Mesothelial cell of epicardium (in vitro differentiated cells): ENCODE results near the gene PLEKHJ1. TPM values are rescaled to one million over a fixed set of nuclear protein-coding genes. Genes with fewer than 3 reads are reported as not detected.

ENCODE experiments used
- DNase-seq, 2 experiments: peaks; one replicate each; pipeline ENCODE4 v3.0.0; 2021; ENCODE audit warnings: low spot score in 2 of 2; ENCODE audit not compliant: unreplicated experiment in 2 of 2
- H3K27ac Mint-ChIP-seq: 2 replicates; pipeline ENCODE4 v1.8.0; 2021; ENCODE audit warnings: mixed read lengths
- H3K27me3 Mint-ChIP-seq: 2 replicates; pipeline ENCODE4 v1.8.0; 2021; ENCODE audit warnings: low read depth, mixed read lengths
- H3K36me3 Mint-ChIP-seq: 2 replicates; pipeline ENCODE4 v1.8.0; 2021; ENCODE audit warnings: mixed read lengths
- H3K4me1 Mint-ChIP-seq: 2 replicates; pipeline ENCODE4 v1.8.0; 2021; ENCODE audit warnings: mixed read lengths
- H3K4me3 Mint-ChIP-seq: 2 replicates; pipeline ENCODE4 v1.8.0; 2021; ENCODE audit warnings: mild to moderate bottlenecking, moderate library complexity, mixed read lengths
- H3K9me3 Mint-ChIP-seq: 2 replicates; pipeline ENCODE4 v1.8.0; 2021; ENCODE audit warnings: mixed read lengths
- CTCF ChIP-seq: fragments of 200-600 bp; sonication (generic); IDR thresholded peaks from one replicate; pipeline ENCODE4 v1.5.0; 2021; ENCODE audit warnings: antibody characterized with exemption; ENCODE audit not compliant: unreplicated experiment
- total RNA-seq: library from RNA; stranded (reverse); gene quantifications from 3 replicates; pipeline ENCODE4 v1.2.1, GENCODE V29; 2021

PLEKHJ1 gene
- total RNA-seq, 1 donor from 2014 or later = 73.4 TPM

- H3K27ac Mint-ChIP-seq = no peak overlapping the region
- no peaks in the 10 kb centered on the region for H3K27me3 Mint-ChIP-seq
Observed at GRCh38 chr19:2223959-2224358, 12.2 kb downstream of the PLEKHJ1 start.

GRCh38 chr19:2223391-2223790 lies 12.7 kb downstream of the PLEKHJ1 start:
- H3K4me1 Mint-ChIP-seq = no peaks in the 10 kb centered on the region
- DNase-seq = no peak
- no peak for TF ChIP-seq CTCF

More at GRCh38 chr19:2223959-2224358, 12.2 kb downstream of the PLEKHJ1 start:
- Mint-ChIP-seq H3K9me3 (no peaks in the 10 kb centered on the region), H3K36me3 (peaks cover 14% of the 10 kb centered on the region), H3K4me3 (no peak overlapping the region), H3K4me1 (no peaks in the 10 kb centered on the region)
- DNase-seq = no peak
- no peak for TF ChIP-seq CTCF

GRCh38 chr19:2221918-2222317 lies 14.2 kb downstream of the PLEKHJ1 start:
- no peak for TF ChIP-seq CTCF
- Mint-ChIP-seq H3K27me3 (no peaks in the 10 kb centered on the region), H3K27ac (no peak overlapping the region), H3K4me1 (no peaks in the 10 kb centered on the region), H3K4me3 (no peak overlapping the region), H3K9me3 (no peaks in the 10 kb centered on the region), H3K36me3 (peaks cover 13% of the 10 kb centered on the region)
- no peak for DNase-seq

More at GRCh38 chr19:2223391-2223790, 12.7 kb downstream of the PLEKHJ1 start:
- Mint-ChIP-seq H3K27ac (no peak overlapping the region), H3K9me3 (no peaks in the 10 kb centered on the region), H3K4me3 (no peak overlapping the region), H3K36me3 (peaks cover 11% of the 10 kb centered on the region), H3K27me3 (no peaks in the 10 kb centered on the region)

GRCh38 chr19:2221250-2221831 lies 14.8 kb downstream of the PLEKHJ1 start:
- Mint-ChIP-seq H3K36me3 (peaks cover 18% of the 10 kb centered on the region), H3K9me3 (no peaks in the 10 kb centered on the region), H3K4me3 (no peak overlapping the region), H3K27me3 (no peaks in the 10 kb centered on the region), H3K27ac (no peak overlapping the region), H3K4me1 (no peaks in the 10 kb centered on the region)
- no peak for TF ChIP-seq CTCF
- no peak for DNase-seq

GRCh38 chr19:2219726-2220125 lies 16.4 kb downstream of the PLEKHJ1 start:
- no peak overlapping the region for H3K27ac Mint-ChIP-seq
- no peak for TF ChIP-seq CTCF

GRCh38 chr19:2217591-2217990 lies 18.5 kb downstream of the PLEKHJ1 start:
- H3K27me3 Mint-ChIP-seq = no peaks in the 10 kb centered on the region
- peaks cover 18% of the 10 kb centered on the region for H3K36me3 Mint-ChIP-seq
- H3K4me1 Mint-ChIP-seq = no peaks in the 10 kb centered on the region
- H3K4me3 Mint-ChIP-seq = no peak overlapping the region
- no peak for DNase-seq
- no peaks in the 10 kb centered on the region for H3K9me3 Mint-ChIP-seq
- no peak for TF ChIP-seq CTCF
- no peak overlapping the region for H3K27ac Mint-ChIP-seq

More at GRCh38 chr19:2219726-2220125, 16.4 kb downstream of the PLEKHJ1 start:
- Mint-ChIP-seq H3K36me3 (peaks cover 19% of the 10 kb centered on the region), H3K27me3 (no peaks in the 10 kb centered on the region), H3K4me1 (no peaks in the 10 kb centered on the region), H3K4me3 (no peak overlapping the region), H3K9me3 (no peaks in the 10 kb centered on the region)
- no peak for DNase-seq
